HG03135 (cell line): ENCODE results near the gene DOCK7.
"Not testable (repeated sequence)": the region's sequence is repeated elsewhere in the genome, so short reads cannot be mapped to it uniquely, and the experiment has no call there.

ENCODE experiments used
- ATAC-seq: cut with Tn5 transposase; IDR thresholded peaks from one replicate; pipeline ENCODE4 v1.9.1; 2021; ENCODE audit warnings: mild to moderate bottlenecking, moderate library complexity; ENCODE audit not compliant: unreplicated experiment

DOCK7 gene

DNA sequence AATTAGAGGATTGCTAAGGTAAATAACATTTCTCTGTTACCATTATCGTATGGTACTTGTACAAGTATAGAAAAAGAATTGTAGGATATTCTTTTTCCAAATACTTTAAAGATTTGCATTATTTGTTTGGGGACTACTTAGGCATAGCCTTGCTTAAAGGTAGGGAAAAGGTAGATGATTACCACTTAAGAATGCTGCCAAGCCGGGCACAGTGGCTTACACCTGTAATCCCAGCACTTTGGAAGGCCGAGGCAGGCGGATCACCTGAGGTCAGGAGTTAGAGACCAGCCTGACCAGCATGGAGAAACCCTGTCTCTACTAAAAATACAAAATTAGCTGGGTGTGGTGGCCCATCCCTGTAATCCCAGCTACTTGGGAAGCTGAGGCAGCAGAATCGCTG lies 10.0 kb upstream of the DOCK7 start:
- ATAC-seq = not testable (repeated sequence)

DNA sequence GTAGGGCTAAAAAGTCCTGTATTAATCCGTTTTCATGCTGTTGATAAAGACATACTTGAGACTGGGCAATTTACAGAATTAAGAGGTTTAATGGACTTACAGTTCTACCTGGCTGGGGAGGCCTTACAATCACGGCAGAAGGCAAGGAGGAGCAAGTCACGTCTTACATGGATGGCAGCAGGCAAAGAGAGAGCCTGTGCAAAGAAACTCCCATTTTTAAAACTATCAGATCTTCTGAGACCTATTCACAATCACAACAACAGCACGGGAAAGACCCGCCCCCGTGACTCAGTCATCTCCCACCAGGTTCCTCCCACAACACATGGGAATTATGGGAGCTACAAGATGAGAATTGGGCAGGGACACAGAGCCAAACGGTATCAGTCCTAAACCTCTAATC lies 6.3 kb upstream of the DOCK7 start:
- not testable (repeated sequence) for ATAC-seq

DNA sequence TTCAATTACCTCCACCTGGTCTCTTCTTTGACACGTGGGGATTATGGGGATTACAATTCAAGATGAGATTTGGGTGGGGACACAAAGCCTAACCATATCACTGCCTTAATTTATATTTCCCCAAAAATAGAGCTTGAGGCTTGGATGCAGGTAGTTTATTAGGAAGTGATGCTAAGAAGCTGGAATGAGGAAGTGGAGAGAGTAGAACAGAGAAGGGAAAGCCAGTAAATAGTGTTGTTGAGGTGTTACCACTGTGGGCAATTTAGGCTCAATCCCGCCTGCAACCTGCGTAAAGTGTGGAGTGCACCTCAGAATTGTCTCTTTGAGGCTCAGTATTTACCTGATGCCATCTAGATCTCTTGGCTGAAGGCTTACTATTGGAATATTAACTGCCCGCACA lies 4.9 kb upstream of the DOCK7 start:
- no peak for ATAC-seq

DNA sequence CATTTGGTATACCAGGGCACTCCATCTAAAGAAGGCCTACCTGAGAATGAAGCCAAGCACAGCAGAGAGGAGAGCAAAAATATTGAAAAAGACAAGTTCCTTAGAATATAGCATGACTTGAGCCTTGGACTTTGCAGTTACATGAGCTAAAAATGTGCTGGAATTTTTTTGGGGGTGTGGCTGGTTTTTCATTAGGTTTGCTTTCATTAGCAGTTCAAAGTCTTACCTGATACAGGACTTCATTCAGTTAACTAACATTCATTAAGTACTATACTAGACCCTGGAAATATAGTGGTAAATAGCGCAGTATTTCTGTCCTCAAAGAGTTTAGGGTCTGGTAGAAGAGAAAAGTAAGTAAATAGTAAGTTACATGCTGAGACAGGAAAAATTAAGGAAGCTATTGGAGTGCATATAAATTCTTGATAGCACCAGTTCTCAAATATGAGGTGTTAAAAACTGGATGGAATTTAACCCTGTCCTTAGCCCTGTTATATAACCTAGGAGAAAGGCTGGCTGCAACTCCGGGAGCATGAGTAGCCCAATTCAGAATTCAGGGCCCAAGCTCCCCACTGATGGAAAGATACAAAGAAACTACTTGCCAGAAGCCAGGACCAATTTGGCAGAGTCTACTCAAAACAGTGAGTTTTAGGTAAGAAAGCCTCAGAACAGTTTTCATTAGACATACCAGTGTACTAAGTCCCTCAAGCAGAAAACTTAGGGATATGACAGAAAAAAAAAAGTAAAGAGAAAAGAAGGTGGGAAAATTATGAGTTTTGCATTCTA lies 3.1 kb upstream of the DOCK7 start:
- ATAC-seq = no peak

DNA sequence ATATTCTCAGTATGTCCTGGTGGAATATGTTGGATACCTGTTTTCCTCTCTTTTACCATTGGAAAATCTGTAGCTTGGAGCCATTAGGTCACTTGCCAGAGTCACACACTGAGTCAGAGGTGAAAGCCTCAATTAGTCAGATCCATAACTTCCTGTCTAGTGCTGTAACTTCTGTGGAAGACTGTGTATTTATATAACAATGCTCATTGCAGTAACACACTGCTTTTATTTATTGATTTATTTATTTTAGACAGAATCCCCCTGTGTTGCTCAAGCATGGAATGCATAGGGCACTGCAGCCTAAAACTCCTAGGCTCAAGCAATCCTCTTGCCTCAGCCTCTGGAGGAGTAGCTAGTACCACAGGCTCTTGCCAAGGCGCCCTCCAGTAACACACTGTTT lies 1.3 kb upstream of the DOCK7 start:
- no peak for ATAC-seq

DNA sequence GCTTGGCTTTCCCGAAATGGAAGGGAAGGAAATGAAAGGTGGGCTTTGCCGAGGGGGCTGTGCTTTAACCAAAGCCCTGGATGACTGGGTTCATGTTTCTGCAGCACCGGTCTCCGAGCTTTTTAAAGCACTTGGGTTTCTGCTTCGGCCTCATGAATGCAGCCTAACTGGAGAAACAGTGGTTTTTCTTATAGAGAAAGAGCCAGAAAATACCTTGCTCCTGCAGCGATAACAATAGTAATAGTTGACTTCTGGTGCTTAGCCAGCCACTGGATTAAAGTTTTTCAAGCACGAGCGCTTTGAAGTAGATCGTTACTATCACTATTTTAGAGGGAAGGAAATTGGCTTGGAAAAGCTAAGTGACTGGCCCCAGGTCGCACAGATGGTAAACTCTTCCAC lies 500 bp upstream of the DOCK7 start:
- ATAC-seq = peak; percentile 9

DNA sequence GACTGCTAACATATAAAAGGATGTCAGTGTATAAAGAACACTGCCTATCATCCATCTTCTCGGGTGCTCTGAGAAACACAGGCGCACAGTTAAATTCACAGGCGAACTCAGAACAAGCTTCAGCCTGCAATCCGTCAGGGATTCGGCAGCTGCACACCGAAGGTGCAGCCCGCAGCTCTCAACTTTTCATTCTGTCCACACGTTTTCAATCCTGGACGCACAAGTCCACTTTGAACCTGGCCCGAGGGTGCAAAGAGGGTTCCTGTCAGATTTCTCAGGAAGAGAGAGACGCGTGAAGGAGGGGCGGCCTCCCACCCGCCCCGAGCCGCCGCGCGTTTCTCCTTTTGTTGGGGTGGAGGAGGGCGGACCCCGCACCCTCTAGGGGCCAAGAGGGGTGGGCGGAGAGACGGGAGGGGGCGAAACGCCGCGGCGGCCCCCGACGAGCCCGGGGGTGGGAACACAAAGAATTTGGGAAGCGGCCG lies 724 bp downstream of the DOCK7 start:
- ATAC-seq = peak; percentile 42

DNA sequence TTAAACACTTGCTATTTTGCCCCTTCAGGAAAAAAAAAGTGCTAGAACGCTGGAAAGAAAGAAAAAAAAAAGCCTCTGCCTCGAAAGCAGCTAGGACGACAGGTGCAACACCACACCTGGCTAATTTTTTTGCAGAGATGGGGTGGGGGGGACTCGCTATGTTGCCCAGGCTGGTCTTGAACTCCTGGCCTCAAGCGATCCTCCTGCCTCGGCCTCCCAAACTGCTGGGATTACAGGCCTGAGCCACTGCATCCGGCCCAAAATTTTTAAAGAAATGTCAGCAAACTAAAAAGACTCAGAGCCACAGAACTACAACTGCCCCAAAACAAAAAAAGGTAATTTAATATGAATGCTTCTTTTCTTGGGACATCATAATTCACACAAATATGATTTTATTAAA lies 1.4 kb downstream of the DOCK7 start:
- no peak for ATAC-seq

DNA sequence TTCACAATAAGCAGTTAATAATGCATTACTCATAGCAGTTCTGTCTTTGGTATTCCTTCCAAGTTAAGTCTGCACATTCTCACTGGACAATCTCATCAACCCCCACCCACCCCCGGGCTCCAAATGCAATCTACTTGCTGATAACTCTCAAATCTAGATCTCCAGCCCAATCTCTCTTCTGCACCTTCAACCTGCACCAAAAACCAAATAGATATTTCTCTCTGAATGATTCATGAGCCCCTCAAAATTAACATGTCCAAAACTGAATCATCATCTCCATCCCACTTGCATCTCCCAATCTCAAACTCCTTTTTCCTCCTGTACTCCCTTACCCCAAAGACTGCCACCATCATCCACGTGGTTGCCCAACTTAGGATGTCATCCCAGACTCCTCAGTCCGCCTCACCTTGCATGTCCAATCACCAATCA lies 2.7 kb downstream of the DOCK7 start:
- no peak for ATAC-seq

DNA sequence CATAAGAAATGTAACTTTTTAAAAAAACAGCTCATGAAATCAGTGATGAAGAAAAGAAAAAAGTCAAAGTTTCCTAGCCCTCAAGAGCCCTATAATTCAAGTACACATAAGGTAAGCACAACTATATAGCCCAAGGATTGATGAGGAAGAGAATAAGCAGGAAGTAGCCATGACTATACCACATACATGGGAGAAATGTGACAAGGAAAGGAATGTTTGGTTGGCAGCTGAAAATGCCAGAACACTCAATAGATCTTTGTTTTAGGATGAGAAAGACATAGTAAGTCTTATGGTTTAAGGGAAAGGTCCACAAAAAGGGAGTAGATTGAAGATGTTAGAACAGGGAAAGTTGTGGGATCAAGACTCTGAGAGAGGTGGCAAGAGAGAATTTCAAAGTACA lies 5.7 kb downstream of the DOCK7 start:
- no peak for ATAC-seq

DNA sequence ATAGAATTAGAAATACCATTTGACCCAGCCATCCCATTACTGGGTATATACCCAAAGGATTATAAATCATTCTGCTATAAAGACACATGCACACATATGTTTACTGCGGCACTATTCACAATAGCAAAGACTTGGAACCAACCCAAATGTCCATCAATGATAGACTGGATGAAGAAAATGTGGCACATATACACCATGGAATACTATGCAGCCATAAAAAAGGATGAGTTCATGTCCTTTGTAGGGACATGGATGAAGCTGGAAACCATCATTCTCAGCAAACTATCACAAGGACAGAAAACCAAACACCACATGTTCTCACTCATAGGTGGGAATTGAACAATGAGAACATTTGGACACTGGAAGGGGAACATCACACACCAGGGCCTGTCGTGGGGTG lies 7.2 kb downstream of the DOCK7 start:
- not testable (repeated sequence) for ATAC-seq

DNA sequence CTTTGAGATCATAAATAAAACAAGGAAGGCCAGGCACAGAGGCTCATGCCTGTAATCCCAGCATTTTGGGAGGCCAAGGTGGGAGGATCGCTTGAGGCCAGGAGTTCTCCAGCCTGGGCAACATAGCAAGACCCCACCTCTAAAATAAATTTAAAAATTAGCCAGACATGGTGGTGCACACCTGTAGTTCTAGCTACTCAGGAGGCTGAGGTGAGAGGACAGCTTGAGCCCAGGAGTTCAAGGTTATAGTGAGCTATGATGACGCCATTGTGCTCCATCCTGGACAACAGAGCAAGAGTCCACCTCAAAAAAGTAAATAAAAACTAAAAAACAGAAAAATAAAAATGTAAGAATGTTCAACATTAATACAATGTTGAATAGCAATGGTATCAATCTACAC lies 10.4 kb downstream of the DOCK7 start:
- not testable (repeated sequence) for ATAC-seq

DNA sequence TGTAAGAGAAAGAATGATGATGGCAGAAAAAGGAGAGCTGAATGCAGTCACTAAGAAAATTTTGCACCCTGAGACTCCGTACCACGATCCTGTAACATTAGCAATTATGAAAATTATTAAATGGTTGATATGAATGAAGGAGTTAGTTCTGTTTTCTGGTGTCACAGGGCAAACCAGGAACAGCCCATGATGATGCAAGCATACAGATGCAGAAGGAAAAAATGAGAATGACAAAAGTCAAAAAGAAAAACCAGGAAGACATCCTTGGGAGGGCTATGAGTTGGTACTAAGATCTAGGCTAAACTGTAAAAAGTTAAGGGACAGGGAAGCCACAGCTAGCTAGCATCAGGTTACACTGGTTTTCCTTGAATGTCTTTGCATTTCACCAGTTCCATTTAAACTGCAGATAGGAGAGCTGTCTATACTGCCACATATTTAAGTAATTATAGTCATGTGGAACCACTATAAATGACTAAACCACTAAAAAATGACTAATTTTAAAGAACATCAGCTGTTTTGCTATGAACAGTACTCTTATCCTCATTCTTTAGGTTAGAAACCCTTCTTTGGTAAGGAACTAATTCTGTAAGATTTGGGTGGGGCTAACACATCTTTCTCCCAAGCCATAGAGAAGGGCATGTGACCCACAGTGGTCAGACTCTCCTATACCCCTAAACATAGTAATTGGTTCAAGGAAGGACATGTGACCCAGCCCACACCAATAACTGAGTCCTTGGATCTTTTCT lies 11.4 kb downstream of the DOCK7 start:
- ATAC-seq = no peak

DNA sequence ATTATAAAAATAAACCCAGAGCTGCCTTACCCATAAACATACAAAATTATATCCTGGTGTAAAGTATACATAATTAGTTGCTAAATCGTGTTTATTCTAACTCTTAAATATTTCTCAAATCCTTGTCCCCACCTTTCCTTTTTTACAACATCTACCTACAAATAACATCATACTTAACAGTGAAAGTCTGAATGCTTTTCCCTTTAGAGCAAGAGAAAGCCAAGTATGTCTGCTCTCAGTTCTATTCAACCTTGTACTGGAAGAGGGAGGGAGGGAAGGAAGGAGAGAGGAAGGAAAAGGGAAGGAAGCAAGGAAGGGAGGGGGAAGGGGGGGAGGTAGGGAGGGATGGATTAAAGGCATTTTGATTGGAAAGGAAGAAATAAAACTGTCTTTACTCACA lies 14.6 kb downstream of the DOCK7 start:
- no peak for ATAC-seq

DNA sequence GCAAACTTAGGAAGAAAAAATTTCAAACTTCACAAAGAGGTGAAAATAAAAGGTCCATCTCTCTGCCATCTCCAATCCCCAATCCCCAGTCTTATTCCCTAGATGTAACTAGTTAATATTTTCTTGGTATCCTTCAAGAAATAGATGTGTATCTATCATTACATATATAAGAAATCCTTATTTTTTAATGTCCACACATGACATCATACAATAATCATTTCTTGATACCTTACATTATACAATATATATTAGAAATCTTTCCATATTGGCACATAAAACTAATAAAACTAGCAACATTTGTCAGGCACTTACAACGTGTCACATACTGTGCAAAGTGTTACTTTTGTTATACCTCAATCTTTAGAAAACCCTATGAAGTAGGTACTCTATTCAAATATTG lies 16.2 kb downstream of the DOCK7 start:
- no peak for ATAC-seq

DNA sequence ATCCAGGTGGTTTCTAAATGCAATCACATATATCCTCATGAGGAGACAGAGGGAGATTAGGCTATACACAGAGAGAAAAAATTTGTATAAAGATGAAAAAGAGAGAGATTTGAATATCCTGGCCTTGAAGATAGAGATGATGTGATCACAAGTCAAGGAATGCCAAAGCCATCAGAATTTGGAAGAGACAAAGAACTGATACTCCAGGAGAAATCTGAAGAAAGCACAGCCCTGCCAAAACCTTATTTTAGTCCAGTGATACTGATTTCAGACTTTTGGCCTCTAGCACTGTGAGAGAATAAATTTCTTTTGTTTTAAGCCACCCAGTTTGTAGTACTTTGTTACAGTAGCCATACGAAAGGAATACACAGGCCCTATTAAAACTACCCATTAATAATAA lies 33.4 kb downstream of the DOCK7 start:
- no peak for ATAC-seq

DNA sequence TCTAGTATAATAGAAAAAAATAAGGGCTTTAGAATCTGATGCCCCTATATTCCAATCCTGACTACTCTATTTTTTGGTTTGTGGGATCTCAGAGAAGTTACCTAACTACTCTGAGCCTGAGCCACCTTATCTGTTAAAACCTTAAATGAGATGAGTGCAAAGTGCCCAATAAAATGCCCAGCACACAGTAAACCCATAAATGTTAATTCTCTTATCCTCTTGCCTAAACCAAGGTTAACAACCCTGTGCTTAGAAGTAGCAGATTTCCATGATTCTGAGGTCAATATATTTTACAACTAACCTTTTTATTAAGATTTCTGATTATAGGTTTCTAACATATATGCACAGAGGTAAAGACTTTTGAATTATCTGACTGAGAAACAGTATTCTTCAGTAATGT lies 35.8 kb downstream of the DOCK7 start:
- no peak for ATAC-seq

DNA sequence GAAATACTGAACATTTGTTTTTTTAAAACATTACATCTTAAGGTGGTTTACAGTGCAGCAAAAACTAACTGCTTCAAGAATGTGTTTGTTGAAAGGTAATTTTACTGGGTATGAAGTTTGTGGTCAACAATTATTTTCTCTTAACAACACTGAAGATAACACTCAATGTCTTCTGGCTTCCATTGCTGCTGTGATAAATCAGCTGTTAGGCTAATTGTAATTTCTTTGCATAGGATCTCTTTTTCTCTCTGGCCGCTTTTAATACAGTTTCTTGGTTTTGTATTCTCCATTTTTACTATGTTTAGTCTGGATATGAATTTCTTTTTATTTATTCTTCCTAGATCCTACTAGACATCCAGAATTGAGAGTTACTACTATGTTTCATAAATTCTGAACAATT lies 44.9 kb downstream of the DOCK7 start:
- no peak for ATAC-seq

DNA sequence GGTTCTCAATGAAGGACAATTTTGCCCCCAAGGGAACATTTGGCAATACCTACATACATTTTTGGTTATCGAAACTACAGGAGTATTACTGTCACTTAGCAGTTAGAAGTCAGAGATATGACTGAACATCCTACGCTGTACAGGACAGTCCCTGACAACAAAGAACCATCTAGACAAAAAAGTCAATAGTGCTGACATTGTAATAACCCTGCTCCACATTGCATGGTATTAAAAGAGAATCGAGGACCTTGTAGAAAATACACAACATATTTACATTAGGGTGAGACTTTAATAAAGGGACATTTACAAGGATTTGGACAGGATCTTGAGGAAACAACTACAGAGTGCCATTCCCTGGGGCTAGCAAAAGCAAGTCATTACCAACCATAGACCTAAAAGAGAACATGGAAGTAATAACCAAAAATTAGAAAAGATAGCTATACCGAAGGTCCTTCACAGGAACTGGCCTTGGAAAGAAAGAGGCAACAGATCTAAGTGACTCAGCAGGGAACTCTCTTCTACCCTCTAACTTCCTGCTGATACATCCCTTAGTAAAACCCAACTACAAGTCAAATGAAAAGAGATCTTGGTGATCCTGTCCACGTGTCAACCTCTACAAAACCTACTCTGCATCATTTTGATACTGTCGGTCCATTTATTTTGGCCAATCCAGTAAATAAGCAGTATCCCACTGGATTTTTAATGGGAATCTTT lies 50.6 kb downstream of the DOCK7 start:
- ATAC-seq = no peak

DNA sequence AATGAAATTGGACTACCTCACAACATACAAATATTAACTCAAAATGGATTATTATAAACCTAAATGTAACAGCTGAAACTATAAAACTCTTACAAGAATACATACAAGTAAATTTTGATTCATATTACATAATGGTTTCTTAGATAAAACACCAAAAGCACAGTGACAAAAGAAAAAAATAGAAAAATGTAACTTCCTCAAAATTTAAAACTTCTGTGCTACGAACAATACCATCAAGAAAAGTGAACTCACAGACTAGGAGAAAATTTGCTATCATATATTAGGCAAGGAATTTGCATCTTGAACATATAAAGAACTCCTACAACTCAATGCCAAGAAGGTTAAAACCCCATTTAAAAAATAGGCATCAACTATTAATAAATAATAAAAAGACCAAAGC lies 59.7 kb downstream of the DOCK7 start:
- no peak for ATAC-seq

DNA sequence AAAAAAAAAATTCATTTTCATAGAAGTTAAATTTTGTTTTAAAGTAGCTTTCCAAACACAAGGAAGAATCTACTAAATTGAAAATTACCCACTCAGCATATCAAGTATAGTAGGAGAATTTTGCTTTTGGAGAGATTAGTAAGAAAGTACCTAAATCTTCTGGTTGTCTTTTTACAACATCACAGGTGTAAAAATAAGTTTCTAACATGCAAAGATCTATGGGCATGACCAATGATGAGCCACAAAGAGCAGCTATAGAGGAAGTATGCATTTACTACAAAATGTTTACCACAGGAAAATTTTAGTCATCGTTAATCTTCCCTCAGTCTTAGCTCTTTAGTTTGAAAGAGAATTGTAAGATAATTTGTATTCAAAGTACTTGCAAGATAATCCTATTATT lies 62.8 kb downstream of the DOCK7 start:
- ATAC-seq = peak; percentile 65

DNA sequence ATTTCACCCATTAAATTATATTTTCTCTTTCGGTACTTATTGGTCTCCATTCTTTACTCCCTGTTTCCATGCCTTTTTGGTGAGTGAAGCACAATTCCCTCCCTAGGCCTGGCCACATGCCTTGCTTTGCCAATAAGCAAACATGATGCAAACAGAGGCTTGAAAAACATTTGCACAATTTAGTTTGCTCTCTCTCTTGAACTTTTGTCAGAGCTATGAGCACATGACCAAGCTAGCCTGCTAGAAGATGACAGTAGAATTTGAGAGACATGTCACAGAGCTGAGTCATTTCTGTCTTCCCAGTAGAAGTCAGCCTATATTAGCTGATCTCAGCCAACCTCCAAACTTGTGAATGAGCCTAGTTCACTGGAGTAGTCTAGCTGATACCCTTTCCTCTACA lies 66.3 kb downstream of the DOCK7 start:
- ATAC-seq = peak; percentile 89
